Measurements from ENCODE around the gene ADH1A. TPM values are rescaled to one million over a fixed set of nuclear protein-coding genes. Genes with fewer than 3 reads are reported as not detected.

Gene ADH1A
- total and polyA plus RNA-seq, 2 of the 13 experiments (the other 11 are each of a cell fraction or from before 2014, with no cell fraction given): 0.13 TPM; not detected in 1

GRCh38 chr4:99339172-99339571, 48.4 kb upstream of the ADH1A start:
- Histone ChIP-seq H3K27me3 (ENCODE audit: control insufficient read depth in 1 of 2, insufficient read depth in 2 of 2, low read length in 2 of 2) (no peaks in the 10 kb centered on the region), H3K9me3 (ENCODE audit: low read length) (no peaks in the 10 kb centered on the region), H3K4me2 (ENCODE audit: low read depth, low read length) (no peak overlapping the region), H3K9ac (ENCODE audit: insufficient read depth, low read depth, low read length) (no peak overlapping the region), H3K36me3 (replicated peaks in 1 of 2; ENCODE audit: control insufficient read depth in 1 of 2, insufficient read depth in 2 of 2, low read length in 2 of 2) (no peaks in the 10 kb centered on the region), H3K79me2 (ENCODE audit: insufficient read depth, low read length) (no peaks in the 10 kb centered on the region), H3K4me1 (ENCODE audit: insufficient read depth, low read length) (no peaks in the 10 kb centered on the region), H3K4me3 (replicated peaks in 1 of 3; ENCODE audit: insufficient read depth in 1 of 3, low read depth in 2 of 3, low read length in 3 of 3) (no peak overlapping the region), H3K27ac (ENCODE audit: extremely low read length, insufficient read depth, low read length) (no peak overlapping the region), H4K20me1 (ENCODE audit: insufficient read depth, low read length) (no peaks in the 10 kb centered on the region), H2AFZ (ENCODE audit: low read length) (no peak overlapping the region)
- FAIRE-seq: no peak
- in situ Hi-C loops (cut with HindIII; ENCODE audit: extremely low pct_ligation_motif_present, low pct_unique_long_range_greater_than_20kb) (no loop called here), intact Hi-C loops (cut with micrococcal nuclease; ENCODE audit: unreplicated experiment) (no loop called here)
- no TSS peak for BruUV-seq (replicated peaks)
- CTCF ChIA-PET (ENCODE audit: low intra/inter-chr PET ratio, low total read pairs): no interaction called here
- WGBS (ENCODE audit: low lambda C conversion rate): 56% methylated on average over 3 of the region's 3 CpGs
- no peak for TF ChIP-seq JUNB (CRISPR knock-in tag; IDR thresholded peaks at IDR 0.05; ENCODE audit: borderline replicate concordance)
- TF ChIP-seq SRSF1 (optimal IDR thresholded peaks at IDR 0.05; ENCODE audit: low read depth, low read length): no peak
- no peak for TF ChIP-seq THRA (CRISPR knock-in tag; IDR thresholded peaks at IDR 0.05; ENCODE audit: borderline replicate concordance)
- TF ChIP-seq ZNF580 (CRISPR knock-in tag; IDR thresholded peaks at IDR 0.05; ENCODE audit: borderline replicate concordance, low read depth): no peak
- TF ChIP-seq SPEN (CRISPR knock-in tag; IDR thresholded peaks at IDR 0.05; ENCODE audit: low read depth): no peak
- DNase-seq (ENCODE audit: low spot score): no peak
- POLR2A ChIA-PET: no interaction called here
- ATAC-seq: no peak

- ATAC-seq (no peak), DNase-seq (ENCODE audit: low spot score) (no peak), FAIRE-seq (no peak)
- ChIA-PET POLR2A (no interaction called here), CTCF (ENCODE audit: low intra/inter-chr PET ratio, low total read pairs) (no interaction called here)
- no peaks in the 10 kb centered on the region for H4K20me1 ChIP-seq (ENCODE audit: insufficient read depth, low read length)
- no peak overlapping the region for H3K9ac ChIP-seq (ENCODE audit: insufficient read depth, low read depth, low read length)
- no peak overlapping the region for H3K4me2 ChIP-seq (ENCODE audit: low read depth, low read length)
- no peaks in the 10 kb centered on the region for H3K79me2 ChIP-seq (ENCODE audit: insufficient read depth, low read length)
- H3K36me3 ChIP-seq (replicated peaks in 1 of 2; ENCODE audit: control insufficient read depth in 1 of 2, insufficient read depth in 2 of 2, low read length in 2 of 2): no peaks in the 10 kb centered on the region
- WGBS (ENCODE audit: low lambda C conversion rate): 40% methylated on average over 4 of the region's 4 CpGs
- BruUV-seq (replicated peaks): no TSS peak
- H3K9me3 ChIP-seq (ENCODE audit: low read length): no peaks in the 10 kb centered on the region
- intact Hi-C loops (cut with micrococcal nuclease; ENCODE audit: unreplicated experiment): no loop called here
- no peak overlapping the region for H3K27ac ChIP-seq (ENCODE audit: extremely low read length, insufficient read depth, low read length)
- no peaks in the 10 kb centered on the region for H3K4me1 ChIP-seq (ENCODE audit: insufficient read depth, low read length)
- in situ Hi-C loops (cut with HindIII; ENCODE audit: extremely low pct_ligation_motif_present, low pct_unique_long_range_greater_than_20kb): no loop called here
- H3K27me3 ChIP-seq (ENCODE audit: control insufficient read depth in 1 of 2, insufficient read depth in 2 of 2, low read length in 2 of 2): no peaks in the 10 kb centered on the region
- no peak overlapping the region for H3K4me3 ChIP-seq (replicated peaks in 1 of 3; ENCODE audit: insufficient read depth in 1 of 3, low read depth in 2 of 3, low read length in 3 of 3)
- H2AFZ ChIP-seq (ENCODE audit: low read length): no peak overlapping the region
- TF ChIP-seq ZKSCAN1 (IDR thresholded peaks at IDR 0.05; ENCODE audit: low read length) (no peak), NFATC3 (CRISPR knock-in tag; IDR thresholded peaks at IDR 0.05) (no peak), ZNF703 (CRISPR knock-in tag; IDR thresholded peaks at IDR 0.05; ENCODE audit: borderline replicate concordance) (no peak), NONO (IDR thresholded peaks at IDR 0.05) (no peak), NONO (CRISPR knock-in tag; conservative IDR thresholded peaks at IDR 0.05) (no peak), ZBTB33 (CRISPR knock-in tag; IDR thresholded peaks at IDR 0.05) (no peak), ZNF597 (CRISPR knock-in tag; IDR thresholded peaks at IDR 0.05) (no peak), ZNF468 (CRISPR knock-in tag; IDR thresholded peaks at IDR 0.05) (no peak), ZNF232 (CRISPR knock-in tag; IDR thresholded peaks at IDR 0.05; ENCODE audit: borderline replicate concordance) (no peak)
Observed at GRCh38 chr4:99336553-99336952, 45.8 kb upstream of the ADH1A start.

All from HepG2 (cell line).